Adipose tissue (tissue), 3 donors: ENCODE measurements around the gene SAMD4A. TPM values are rescaled to one million over a fixed set of nuclear protein-coding genes. Genes with fewer than 3 reads are reported as not detected.

Experiments used
- H3K27ac ChIP-seq: one replicate; pipeline ENCODE4 v1.5.1; 2013; ENCODE audit warnings: low read depth, low read length
- WGBS, 3 donors: extraction: QIAGEN DNeasy Blood & Tissue Kit; methylation state at CpG; one replicate each; pipeline ENCODE4 v1.1.7; 2013; 5-methylcytosine and 5-hydroxymethylcytosine counted together
- polyA plus RNA-seq, 3 donors: library from polyadenylated mRNA; stranded (reverse); fragments of 200-250 nt; gene quantifications; one replicate each; pipeline ENCODE4 v1.2.3, GENCODE V29; 2013
- donor health status: healthy with polysubstance abuse.
- donor health status: Bipolar disorder and iron deficiency.
- donor health status: healthy.

The SAMD4A gene
- polyA plus RNA-seq, 3 donors = 2.5 to 23.8 (median 11.9) TPM

DNA sequence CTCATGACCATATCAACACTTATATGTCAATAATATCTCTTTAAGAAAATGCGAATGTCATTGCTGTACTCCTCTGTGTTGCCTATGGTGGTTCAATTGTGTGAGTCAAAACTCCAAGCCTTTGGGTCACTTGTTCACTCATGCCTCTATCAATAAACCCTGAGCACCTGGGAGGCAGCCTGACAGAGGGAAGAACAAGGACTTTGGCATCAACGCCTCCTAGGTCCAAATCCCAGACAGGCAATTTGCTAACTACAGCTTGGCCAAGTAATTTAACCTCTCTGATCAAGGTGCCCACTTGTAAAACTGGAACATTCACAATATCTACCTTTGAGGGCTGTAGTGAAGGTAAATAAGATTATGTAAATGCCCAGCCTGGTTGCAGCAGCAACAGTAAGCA, 137.8 kb downstream of the SAMD4A start:
- H3K27ac ChIP-seq = no peak overlapping the region
- WGBS, 3 donors = 90 to 98% (median 97%) methylated on average over 2 of the region's 2 CpGs

DNA sequence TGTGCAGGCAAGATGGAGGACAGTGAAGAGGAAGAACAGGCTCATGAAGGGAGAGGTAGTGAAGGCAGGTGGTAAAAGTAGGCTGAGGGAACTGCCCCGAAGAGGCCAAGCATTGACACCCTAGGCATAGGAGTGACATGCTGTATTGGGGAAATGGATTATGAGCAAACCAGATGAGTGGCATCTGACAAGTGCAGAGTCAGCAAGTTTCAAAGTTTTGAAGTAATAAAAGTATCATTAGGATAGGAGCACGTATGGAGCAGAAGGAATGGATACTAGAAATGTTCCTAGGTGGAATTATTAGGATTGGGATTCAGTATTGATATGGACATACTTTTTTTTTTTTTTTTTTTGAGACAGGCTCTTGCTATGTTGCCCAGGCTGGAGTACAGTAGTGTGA, 139.8 kb downstream of the SAMD4A start:
- 84 to 94% (median 87%) methylated on average over 2 of the region's 2 CpGs for WGBS, 3 donors
- no peak overlapping the region for H3K27ac ChIP-seq

DNA sequence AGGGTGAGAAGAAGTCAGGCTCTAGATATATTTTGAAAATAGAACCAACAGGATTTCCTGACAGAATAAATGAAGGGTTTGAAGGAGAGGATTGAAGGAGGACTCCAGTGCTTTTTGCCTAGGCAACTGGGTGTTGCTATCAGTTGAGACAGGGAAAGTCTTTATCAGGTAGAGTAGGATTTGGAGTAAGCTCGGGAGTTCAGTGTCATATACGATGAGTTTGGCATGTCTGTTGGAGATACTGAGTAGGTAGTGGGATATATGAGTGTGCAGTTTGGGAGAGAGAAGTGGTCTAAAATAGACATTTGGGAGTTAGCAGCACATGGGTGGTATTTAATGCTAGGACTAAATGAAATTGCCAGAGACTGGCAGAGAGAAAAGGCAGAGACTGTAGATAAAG, 141.2 kb downstream of the SAMD4A start:
- 88 to 90% (median 88%) methylated on average over 2 of the region's 2 CpGs for WGBS, 3 donors
- no peak overlapping the region for H3K27ac ChIP-seq

DNA sequence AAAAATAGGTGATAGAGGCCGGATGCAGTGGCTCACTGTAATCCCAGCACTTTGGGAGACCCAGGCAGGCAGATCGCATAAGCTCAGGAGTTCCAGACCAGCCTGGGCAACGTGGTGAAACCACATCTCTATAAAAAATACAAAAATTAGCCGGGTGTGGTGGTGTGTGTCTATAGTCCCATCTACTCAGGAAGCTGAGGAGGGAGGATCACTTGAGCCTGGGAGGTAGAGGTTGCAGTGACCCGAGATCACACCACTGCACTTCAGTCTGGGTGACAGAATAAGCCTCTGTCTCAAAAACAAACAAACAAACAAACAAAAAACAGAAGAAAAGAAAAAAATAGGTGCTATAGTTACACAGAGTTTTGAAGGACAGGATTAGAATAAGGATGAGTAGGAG, 142.1 kb downstream of the SAMD4A start:
- no peak overlapping the region for H3K27ac ChIP-seq
- WGBS, 3 donors = 87 to 92% (median 89%) methylated on average over 5 of the region's 5 CpGs

DNA sequence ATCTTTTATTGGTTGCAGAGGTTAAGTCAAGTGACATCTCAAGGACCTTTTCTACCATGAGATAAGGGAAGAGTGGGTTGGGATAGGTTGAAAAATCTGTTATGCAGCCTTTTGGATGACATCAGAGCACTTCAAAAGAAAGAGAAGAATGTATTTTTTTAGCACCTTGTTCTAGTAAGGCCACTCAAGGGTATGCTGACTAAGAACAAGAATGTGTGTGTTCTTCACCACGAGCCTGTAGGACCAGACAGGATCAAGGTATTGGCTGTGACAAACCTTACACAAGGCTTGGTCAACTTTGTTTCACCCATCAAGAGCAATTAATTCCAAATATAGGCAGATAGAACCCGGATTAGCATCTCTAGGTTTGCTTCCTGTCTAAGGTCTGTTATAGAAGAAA, 142.5 kb downstream of the SAMD4A start:
- WGBS, 3 donors = 73 to 81% (median 77%) methylated on average over 2 of the region's 2 CpGs
- H3K27ac ChIP-seq = no peak overlapping the region

DNA sequence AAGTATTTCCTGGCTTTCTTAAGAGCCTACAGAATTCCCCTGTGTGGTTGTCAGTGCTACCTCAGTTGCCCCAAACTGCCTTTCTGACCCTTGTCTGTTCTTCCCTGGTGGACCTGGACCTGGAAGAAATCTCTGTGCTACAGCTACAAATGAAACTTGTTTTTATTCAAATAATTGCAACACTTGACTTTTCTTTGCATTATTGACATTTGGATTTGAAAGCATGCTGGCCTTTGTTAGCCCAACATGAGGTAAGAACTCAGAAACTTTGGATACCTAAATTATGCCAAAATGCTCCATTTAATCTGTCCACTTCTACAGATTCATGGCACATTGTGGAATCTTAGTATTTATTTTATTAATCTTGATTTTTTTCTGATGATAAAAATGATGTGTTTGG, 142.9 kb downstream of the SAMD4A start:
- no peak overlapping the region for H3K27ac ChIP-seq

DNA sequence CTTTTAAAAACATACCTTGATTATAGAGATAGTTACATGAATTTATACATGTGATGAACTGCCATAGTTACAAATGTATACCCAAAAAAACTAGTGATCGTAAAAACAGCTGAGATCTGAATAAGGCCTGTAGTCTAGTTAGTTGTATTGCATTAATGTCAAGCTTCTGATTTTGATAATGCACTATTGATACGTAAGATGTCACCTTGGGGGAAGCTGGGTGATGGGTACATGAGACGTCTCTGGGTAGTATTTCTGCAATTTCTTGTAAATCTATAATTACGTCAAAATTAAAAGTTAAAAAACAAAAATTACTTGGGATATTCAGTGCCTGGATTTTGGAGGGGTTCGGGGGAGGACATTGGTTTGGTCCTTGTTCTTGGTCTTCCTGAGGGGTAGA, 144.4 kb downstream of the SAMD4A start:
- 96% methylated on average over 5 of the region's 5 CpGs for WGBS, 3 donors
- H3K27ac ChIP-seq = no peak overlapping the region

DNA sequence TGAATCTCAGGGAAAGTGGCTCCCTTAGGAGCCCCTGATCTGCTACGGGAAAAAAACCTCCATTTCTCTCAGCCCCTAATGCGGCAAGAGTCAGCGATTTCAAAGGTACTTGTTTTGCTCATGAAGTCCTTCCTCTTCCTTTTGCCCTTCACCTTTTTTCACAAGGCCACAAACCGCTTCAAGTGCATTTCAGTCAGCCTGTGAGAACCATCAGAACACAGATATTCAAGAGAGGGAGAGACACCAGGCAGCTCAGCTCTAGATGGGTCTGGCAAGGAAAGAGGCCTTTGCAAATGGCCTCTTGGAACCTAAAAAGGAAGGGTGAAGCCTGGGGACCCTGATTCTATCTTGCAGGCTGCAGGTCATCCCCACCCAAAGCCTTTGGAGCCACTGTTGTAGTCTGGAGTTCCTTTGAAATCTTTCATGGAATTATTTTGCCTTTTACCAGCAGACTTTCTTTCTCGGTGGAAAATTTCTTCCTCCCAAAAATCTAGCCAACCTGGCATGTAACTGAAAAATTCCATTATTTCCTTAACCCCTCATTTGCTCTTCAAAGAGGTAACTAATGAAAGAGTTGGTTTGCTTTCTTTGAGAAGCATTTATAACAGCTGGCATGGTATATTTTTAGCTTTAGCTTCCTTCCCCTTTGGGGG, 145.0 kb downstream of the SAMD4A start:
- H3K27ac ChIP-seq = peak overlapping the region; percentile 41
- 33 to 65% (median 36%) methylated on average over 5 of the region's 5 CpGs for WGBS, 3 donors

DNA sequence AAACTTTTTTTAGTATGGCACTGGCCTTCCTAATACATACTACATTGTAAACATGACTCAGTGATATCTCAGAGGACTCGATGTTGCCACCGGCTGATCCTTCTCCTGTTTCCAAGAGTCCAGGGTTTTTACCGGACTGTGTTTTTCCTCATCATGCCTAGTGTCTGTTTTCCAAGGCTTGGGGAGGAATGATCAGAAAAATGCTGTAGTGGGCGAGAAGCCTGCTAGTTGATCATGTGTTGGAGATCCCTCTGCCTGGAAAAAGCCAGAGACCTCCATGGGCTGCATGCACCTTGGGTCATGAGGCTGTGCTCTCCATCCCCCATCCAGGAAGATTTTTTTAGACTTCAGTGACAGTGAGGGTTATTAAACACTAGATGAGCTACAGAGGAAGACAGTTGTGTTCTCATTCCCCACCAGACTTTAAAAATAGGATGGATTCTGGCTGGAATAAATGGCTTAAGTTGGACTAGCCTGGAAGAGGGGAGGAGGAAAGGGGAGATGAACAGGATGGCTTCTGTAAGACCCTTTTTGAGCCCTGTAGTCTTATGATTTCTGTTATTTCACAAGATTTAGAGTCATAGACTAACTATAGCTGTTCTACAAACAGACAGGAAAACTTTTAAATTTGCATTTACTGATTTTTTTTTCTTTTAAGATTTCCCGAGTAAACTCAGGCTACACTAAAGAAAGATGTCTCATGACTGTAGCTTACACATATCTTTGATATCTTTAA, 145.7 kb downstream of the SAMD4A start:
- H3K27ac ChIP-seq = peak overlapping the region; percentile 17
- WGBS, 3 donors = 22 to 77% (median 28%) methylated on average over 5 of the region's 5 CpGs

DNA sequence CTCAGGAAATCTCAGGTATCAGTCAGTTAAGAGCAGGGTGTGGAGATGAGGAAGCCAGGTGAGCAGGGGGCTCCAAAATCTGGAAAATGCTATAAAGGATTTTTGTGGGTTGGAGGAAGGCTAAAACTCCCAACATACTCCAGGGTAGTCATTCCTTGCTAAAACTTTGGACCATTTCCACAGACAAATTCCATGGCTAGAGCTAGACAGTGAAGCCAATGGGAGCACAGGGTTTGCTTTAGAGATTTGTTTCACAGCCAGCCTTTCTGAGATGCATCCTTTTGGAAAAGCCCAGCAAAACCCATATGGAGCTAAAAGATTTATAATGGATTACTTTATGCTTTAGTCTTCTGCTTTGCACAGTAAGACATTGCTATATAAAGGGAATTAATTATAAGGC, 146.5 kb downstream of the SAMD4A start:
- H3K27ac ChIP-seq = no peak overlapping the region

DNA sequence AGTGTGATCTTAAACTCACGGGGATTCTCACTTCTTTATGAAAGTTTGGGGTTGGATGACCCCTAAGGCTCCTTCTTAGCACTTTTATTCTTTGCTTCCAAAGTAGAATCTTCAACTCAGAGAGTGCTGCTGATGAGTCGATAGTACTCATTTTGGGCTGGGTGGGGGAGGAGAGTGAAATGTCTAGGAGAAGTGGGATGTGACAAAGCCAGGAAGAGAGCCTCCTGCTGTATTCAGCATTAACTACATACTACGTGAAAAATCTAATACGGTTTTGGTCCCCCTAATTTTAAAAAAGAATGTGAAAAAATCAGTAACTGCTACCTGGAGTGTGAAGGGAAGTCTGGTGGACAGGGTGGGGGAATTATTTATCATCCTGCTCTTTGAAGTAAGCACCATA, 148.3 kb downstream of the SAMD4A start:
- H3K27ac ChIP-seq = no peak overlapping the region
- WGBS, 3 donors = 51 to 61% (median 54%) methylated on average over 4 of the region's 4 CpGs

DNA sequence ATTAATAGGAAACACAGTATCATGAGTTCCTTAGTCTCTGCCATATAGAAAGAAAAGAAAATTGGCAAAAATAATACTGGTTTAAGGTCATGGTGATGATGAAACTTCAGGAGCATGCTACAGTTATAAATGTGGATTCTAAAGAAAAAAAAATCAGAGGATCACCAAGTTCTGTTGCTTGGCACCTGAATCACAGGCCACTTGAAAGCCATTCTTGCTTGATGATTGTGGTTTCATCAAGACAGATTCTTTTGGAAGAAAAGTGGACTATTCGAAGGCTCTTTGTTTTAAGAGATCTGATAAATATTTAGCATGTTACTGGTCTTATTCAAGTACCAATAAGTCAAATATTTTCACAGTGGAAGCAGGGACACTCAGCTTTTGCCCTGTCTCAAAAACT, 148.9 kb downstream of the SAMD4A start:
- WGBS, 3 donors = 75 to 93% (median 79%) methylated on average over 1 of the region's 1 CpG
- H3K27ac ChIP-seq = no peak overlapping the region

DNA sequence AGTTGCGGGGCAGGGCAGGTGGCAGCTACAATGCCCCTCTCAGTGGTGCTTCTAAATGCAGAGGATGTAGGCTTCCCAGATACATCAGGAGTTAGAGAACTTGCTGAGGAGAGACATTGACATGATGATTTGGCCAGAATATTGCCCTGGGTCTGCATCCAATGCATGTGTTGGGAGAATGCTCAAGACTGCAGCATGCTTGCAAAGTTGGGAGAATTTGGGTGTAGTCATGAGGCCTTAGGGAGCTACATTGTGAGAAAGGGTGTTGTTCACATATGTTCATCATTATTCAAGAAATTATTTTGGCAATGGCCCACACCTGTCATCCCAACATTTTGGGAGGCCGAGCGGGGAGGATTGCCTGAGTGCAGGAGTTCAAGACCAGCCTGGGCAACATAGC, 149.9 kb downstream of the SAMD4A start:
- WGBS, 3 donors = 95 to 98% (median 96%) methylated on average over 3 of the region's 3 CpGs
- no peak overlapping the region for H3K27ac ChIP-seq

DNA sequence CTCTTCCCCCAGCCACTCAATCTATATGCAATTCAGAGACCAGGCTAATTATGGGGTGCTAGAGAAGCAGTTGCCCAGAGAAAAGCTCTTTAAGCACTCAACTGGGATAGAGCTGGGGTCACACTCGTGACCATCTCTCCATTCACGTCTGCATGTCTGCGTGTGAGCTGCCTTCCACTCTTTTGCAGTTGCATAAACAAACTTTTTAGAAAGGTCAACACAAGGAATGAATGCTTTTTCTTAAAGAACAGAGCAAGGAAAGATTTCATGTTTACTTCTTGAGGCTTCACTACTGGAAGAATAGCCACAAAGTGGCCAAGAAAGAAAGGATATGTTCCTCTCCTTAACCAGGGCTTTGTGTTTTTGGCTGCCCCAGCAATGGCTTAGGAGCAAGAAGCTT, 151.1 kb downstream of the SAMD4A start:
- 73 to 85% (median 80%) methylated on average over 3 of the region's 3 CpGs for WGBS, 3 donors

DNA sequence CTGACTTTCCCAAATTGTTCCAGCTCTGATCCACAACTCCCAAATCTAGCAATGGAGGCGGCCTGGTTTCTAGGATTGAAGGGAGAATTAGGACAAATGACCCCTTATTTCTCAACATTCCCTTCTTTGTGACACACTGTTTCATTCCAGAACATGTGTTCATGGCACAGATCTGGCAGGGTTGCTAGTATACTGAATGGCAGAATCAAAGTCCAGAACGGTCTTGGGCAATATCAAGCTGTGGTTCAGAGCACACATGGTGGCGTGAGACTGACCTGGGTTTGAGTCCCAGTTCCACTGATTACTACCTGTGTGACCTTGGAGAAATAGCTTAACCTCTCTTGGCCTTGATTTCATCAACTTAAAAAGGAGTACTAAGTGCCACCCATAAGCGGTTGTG, 152.5 kb downstream of the SAMD4A start:
- 85 to 96% (median 89%) methylated on average over 4 of the region's 4 CpGs for WGBS, 3 donors
- H3K27ac ChIP-seq = no peak overlapping the region

More for the DNA sequence above, 151.1 kb downstream of the SAMD4A start:
- H3K27ac ChIP-seq = no peak overlapping the region

DNA sequence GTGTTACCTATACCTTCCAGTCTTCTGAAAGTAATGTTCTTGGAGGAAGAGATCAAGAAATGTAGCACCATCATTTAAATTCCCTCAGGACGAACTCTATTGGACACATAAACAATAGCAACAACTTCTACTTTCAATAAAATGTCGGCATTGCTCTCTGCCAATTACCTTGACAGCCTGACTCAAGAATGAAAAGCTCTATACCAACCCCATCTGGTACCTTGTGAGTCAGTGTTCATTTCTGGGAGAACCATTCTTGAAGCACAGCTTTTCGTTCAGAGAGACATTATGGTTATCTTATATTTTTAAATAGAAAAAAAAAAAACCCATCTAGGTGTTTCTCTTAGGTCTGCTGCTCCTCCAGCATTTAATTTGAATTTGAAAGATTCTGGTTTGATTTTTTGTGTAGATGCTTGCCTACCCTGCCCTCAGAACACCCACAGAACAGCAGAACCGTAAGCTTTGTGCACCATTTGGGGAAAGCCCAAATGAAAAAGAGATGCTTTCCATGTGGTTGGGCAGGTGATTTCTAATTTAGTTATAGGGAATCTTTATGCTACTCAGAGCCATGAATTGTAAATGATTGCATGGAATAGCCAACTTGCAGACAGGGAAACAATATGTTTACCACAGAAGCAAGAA, 156.0 kb downstream of the SAMD4A start:
- H3K27ac ChIP-seq = no peak overlapping the region
- WGBS, 3 donors = 57 to 70% (median 62%) methylated on average over 4 of the region's 4 CpGs

DNA sequence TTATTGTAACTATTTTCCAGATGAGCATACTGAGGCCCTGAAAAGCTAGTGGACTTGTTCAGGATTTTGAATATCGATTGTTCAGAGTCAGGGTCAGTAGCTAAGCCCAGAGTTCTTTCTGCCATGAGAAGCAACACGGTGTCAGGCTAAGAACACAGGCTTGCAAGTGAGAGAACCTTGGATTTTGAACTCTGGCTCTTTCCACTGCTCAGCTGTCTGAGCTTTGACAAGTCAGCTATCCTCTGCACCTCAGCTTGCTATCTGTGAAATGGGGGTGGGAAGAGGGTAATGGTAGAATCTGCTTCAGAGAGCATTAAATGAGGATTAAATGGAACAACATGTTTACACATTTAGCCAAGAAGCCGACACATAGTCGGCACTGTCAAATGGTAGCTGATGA, 157.2 kb downstream of the SAMD4A start:
- WGBS, 3 donors = 65 to 89% (median 84%) methylated on average over 4 of the region's 4 CpGs
- H3K27ac ChIP-seq = no peak overlapping the region

DNA sequence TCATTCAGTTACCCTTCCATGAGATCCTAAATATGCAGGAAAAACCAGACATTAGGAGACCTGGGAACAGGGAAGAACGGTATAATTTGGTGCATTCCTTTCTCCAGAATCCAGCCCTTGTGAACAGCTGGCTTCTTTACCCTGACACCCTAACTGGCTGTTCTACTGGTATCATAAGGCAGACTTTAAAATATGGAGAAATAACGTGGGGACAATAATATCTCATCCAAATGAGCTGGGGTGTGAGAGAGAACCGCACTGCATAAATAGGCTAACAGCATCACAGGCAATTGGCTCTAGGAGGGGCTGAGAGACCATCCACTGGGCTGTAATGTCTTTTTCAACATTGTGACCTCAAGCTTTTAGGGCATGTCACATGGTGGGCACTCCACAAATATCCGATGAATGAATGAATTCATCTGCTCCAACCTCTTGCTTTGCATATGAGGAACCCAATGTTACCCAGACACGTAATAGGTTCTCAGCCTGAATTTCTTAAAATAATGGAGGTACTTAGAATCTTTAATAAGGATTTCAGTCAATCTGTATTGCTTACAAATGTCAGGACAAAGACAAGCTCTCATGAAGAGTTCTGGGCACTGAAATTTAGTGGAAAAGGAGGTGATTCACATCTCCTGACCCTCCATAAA, 157.9 kb downstream of the SAMD4A start:
- no peak overlapping the region for H3K27ac ChIP-seq
- 89 to 95% (median 94%) methylated on average over 5 of the region's 5 CpGs for WGBS, 3 donors

DNA sequence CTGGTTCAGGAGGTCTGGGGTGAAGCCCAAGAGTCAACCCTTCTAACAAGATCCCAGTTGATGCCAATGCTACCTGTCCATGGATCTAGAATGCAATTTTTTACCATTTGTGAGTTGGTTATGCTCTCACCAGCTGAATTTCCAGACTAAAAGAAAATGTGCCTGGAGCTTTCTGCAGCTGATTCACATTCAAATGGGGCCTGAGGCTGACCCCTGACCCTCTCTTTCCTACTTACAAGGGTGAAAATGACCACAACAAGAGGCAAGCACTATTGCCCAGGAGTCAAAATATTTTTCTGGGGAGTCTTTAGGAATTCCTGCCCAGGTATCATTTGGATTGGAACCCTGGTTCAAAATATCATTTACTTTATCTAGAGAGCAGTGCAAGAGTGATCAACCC, 159.1 kb downstream of the SAMD4A start:
- H3K27ac ChIP-seq = no peak overlapping the region
